ENCODE data around the gene CDK13. TPM values are rescaled to one million over a fixed set of nuclear protein-coding genes. Genes with fewer than 3 reads are reported as not detected.
"Not testable (repeated sequence)": the region's sequence is repeated elsewhere in the genome, so short reads cannot be mapped to it uniquely, and the experiment has no call there.

CDK13 gene
- 45.8 and 60.8 TPM in 2 replicates for total RNA-seq

GRCh38 chr7:39949971-39950472, at the start of gene CDK13:
TSS of gene CDK13 (plus strand) at chr7:39950256. CDS start at chr7:39950642, 386 bp downstream.
- DNase-seq (ENCODE audit: low read depth, low spot score) = no peak

GRCh38 chr7:39904077-39904486, 46.0 kb upstream of the CDK13 start:
- no peak for DNase-seq (ENCODE audit: low read depth, low spot score)

DNA sequence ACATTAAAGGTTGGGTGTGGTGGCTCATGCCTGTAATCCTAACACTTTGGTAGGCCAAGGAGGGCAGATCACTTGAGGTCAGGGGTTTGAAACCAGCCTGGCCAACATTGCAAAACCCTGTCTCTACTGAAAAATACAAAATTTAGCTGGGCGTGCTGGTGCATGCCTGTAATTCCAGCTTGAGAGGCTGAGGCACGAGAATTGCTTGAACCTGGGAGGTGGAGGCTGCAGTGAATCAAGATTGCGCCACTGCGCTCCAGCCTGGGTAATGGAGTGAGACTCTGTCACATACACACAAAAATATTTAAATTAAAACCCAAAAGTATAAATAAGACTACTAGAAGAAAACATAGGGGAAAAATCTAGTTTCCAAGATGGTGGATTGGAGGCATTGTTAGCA, 41.9 kb upstream of the CDK13 start:
- DNase-seq (ENCODE audit: low read depth, low spot score) = no peak

DNA sequence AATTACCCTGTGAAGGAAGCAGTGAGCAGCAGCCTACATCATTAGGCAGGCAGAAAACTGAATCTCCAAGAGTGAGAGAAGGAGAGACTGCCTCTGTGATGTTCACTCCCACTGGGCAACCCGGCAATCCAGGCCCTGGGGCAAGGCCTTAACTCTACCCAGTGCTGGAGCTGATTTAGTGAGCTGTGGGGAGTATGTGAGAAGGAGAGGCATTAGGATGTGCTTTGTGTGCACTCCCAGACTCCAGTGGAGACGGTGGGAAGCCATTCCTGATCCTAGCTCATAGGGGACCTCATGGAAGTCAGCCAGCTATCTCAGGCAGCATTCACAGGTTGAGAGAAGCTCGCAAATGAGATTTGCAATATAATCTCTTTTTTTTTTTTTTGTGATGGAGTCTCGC, 41.1 kb upstream of the CDK13 start:
- no peak for DNase-seq (ENCODE audit: low read depth, low spot score)

- no peak for DNase-seq (ENCODE audit: low read depth, low spot score)
Observed at GRCh38 chr7:39909526-39909925, 40.5 kb upstream of the CDK13 start.

DNA sequence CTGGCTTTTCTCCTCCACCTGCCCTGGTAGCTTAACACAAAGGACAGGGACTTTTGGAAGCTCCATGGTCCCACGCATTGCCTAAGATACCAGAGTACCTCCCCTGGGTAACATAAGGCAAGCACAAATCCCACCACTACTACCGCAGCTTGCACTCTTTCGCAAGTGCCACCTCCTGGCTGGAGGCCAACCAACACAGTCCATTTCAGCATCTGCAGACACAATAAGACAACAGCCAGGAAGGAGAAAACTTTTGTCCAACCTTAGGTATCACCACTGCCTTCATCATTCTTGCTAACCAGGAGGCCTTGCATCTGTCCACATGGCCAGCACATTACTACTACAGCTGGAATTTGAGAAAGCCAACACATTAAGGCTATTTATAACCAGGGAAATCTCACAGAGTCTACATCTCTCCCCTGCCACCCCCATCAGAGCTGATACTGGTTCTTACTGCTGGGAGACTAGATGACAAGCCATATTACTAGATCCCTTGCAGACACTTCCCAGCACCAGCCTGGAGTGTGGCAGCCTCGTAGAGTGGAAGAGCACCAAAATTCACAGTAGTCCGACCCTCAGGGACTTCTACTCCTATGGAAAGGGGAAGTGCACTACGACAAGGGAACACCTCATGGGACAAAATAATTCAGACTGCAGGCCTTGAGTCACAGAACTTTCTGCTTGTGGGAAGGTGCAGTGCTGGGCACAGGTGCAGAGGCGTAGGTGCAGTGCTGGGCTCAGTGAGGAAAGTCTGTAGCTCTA, 39.8 kb upstream of the CDK13 start:
- DNase-seq (ENCODE audit: low read depth, low spot score) = no peak

DNA sequence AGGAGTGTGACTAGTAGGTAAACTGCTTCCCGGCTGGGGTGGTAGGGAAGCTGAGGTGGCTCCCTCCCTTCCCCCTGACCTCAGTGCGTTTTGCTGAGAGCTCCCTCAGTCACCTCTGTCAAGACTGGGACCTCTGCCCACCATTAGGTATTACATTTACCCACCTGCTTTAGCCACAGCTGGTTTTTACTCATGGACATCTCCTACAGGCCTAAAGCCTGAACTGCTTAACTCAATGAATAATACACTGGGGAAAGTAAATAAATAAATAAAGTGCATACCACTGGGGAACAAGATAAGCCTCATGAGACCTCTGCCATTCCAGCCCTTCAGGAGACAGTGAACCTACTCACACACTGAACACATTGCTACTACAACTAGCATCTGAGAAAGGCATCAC, 38.9 kb upstream of the CDK13 start:
- DNase-seq (ENCODE audit: low read depth, low spot score) = no peak

GRCh38 chr7:39915847-39916246, 34.2 kb upstream of the CDK13 start:
- DNase-seq (ENCODE audit: low read depth, low spot score) = not testable (repeated sequence)

GRCh38 chr7:39919646-39920045, 30.4 kb upstream of the CDK13 start:
- no peak for DNase-seq (ENCODE audit: low read depth, low spot score)

- no peak for DNase-seq (ENCODE audit: low read depth, low spot score)
Observed at GRCh38 chr7:39921506-39922175, 28.4 kb upstream of the CDK13 start.

GRCh38 chr7:39922580-39922979, 27.5 kb upstream of the CDK13 start:
- no peak for DNase-seq (ENCODE audit: low read depth, low spot score)

GRCh38 chr7:39923091-39923490, 27.0 kb upstream of the CDK13 start:
- DNase-seq (ENCODE audit: low read depth, low spot score) = no peak

- DNase-seq (ENCODE audit: low read depth, low spot score) = no peak
Observed at GRCh38 chr7:39924122-39924521, 25.9 kb upstream of the CDK13 start.

DNA sequence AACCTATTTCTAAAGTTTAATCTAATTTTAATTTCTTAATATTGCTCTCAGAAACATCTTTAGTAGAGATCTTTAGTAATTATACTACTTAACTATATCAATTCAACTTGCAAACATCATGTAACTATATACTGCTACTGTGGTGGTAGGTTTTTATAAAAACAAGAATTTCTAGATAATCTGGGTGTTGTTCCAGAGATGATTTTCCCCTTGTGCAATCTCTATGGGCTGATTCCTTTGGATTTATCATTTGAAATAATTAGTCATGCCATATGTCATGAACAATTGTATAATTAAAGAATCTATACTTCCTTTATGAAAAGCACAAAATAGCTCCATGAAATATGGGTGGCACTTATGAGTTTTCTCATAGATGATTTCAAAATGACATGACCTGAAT, 23.9 kb upstream of the CDK13 start:
- DNase-seq (ENCODE audit: low read depth, low spot score) = no peak

- DNase-seq (ENCODE audit: low read depth, low spot score) = no peak
Observed at GRCh38 chr7:39927018-39927417, 23.0 kb upstream of the CDK13 start.

- no peak for DNase-seq (ENCODE audit: low read depth, low spot score)
Observed at GRCh38 chr7:39934132-39934531, 15.9 kb upstream of the CDK13 start.

DNA sequence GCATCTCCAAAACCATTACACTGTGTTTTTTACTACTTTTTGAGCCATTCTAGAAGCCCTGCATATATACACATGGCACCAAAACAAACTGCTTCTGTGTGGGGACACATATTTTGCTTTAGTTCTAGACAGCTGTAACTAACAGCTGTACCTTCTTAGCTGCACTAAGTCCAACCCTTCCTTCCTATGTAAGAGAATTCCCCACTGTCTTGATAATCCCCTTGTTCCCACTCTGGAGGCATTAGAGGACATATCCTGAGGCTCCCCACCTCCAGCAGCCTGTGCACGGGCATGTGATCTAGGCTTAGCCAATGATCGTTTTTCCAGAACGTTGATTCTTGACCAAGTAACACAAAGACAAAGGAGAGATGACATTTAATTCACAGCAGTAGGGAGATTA, 13.3 kb upstream of the CDK13 start:
- DNase-seq (ENCODE audit: low read depth, low spot score) = no peak

GRCh38 chr7:39937366-39938153, 12.5 kb upstream of the CDK13 start:
- no peak for DNase-seq (ENCODE audit: low read depth, low spot score)

GRCh38 chr7:39942883-39943282, 7.2 kb upstream of the CDK13 start:
- DNase-seq (ENCODE audit: low read depth, low spot score) = no peak

- no peak for DNase-seq (ENCODE audit: low read depth, low spot score)
Observed at GRCh38 chr7:39946693-39947092, 3.4 kb upstream of the CDK13 start.

GRCh38 chr7:39948375-39948955, 1.6 kb upstream of the CDK13 start:
- DNase-seq (ENCODE audit: low read depth, low spot score) = no peak

All from pulmonary artery endothelial cell (primary cell).